ENCODE measurements around the gene NUCKS1.

Gene NUCKS1

GRCh38 chr1:205667909-205668643 lies 81.9 kb downstream of the NUCKS1 start:
- peak; percentile 73 for DNase-seq

DNA sequence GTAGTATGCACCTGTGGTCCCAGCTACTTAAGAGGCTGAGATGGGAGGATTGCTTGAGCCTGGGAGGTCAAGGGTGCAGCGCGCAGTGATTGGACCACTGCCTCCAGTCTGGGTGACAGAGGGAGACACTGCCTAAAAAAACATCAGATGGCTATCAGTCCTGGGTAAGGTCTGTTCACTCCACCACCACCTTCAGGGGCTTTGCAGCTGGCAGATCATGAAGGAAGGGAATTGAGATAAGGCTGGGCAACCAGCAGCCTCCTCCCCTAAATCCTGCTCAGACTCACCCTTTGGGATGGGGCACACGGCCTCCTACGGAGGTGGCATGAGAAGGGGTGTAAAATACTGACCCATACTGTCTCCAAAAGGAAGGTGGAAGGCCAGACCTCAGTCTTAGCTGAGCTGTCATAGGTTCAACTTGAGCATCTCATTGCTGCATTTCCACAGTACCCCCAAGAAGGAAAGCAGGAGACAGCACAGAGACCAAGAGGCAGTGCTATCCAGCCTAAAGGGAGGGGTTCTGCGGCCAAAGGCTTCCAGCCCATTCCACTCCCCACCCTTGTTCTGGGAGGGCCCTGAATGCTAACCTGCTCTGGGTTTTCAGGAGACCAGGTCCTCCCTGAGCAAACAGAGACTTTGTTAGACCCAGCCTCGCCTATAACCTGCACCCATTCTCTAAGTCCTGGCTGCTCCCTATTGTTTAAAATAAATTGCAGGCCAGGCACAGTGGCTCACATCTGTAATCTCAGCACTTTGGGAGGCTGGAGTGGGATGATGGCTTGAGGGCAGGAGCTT lies 83.4 kb downstream of the NUCKS1 start:
- DNase-seq, result no peak

DNA sequence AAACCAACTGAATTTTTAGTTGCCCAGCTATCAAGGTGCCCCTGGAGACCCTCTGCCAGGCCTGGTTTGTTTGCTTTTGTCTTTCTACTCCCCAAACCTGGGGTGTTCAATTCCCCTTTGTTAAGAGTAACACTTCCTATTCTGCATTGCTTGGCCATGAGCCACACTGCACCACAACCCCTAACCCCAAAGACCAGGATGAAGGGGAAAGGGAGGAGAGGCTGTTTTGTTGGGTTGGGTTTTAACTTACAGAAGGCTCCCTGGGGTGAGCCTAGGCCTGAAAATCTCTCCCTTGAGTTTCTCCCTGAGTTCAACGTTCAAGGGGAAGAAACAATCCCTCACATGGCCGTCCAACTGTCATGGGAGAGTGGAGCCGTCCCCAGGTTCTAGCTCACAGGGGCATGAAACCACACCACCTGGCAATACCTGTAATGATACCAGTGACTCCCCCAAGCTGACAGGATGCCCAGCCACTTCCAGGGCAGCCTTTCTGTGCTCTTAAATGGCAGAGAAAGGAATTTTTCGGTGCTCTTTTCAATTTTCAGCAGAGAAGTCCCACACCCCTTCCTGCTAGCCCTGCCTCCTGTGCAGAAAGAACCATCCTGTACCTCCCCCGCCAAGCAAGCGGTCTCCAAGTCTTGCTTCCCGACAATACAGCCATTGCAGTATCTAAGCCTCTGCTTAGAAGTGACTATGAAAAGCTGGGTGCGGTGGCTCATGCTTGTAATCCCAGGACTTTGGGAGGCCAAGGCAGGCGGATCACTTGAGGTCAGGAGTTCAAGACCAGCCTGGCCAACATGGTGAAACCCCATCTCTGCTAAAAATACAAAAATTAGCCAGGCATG lies 84.6 kb downstream of the NUCKS1 start:
- DNase-seq, result no peak

- no peak for DNase-seq
Measured at GRCh38 chr1:205664399-205665017, 85.5 kb downstream of the NUCKS1 start.

GRCh38 chr1:205663286-205663936 lies 86.6 kb downstream of the NUCKS1 start:
- DNase-seq, result no peak
